ENCODE measurements around the gene ZNF423. TPM values are rescaled to one million over a fixed set of nuclear protein-coding genes. Genes with fewer than 3 reads are reported as not detected.

Gene ZNF423
- total RNA-seq, 4 donors from 2014 or later: 0.67 to 3.7 (median 2.2) TPM

GRCh38 chr16:49743203-49743464, 112.8 kb downstream of the ZNF423 start:
- H3K4me3 ChIP-seq (ENCODE audit: low read depth, poor library complexity, severe bottlenecking): no peak overlapping the region
- 88 to 90% methylated on average over 4 of the region's 4 CpGs for WGBS, 2 donors
- TF ChIP-seq CTCF (IDR thresholded peaks at IDR 0.05) (no peak), POLR2A (IDR thresholded peaks at IDR 0.05) (no peak)
- intact Hi-C loops (cut with DNase I; ENCODE audit: low total_unique reads): no loop called here
- no peak for DNase-seq (ENCODE audit: low spot score in 2 of 2)

GRCh38 chr16:49742428-49743202, 113.3 kb downstream of the ZNF423 start:
- DNase-seq (ENCODE audit: low spot score in 2 of 2): no peak
- intact Hi-C loops (cut with DNase I; ENCODE audit: low total_unique reads): no loop called here
- no peak overlapping the region for H3K4me3 ChIP-seq (ENCODE audit: low read depth, poor library complexity, severe bottlenecking)
- 85 to 88% methylated on average over 19 of the region's 19 CpGs for WGBS, 2 donors
- no peak for TF ChIP-seq CTCF (IDR thresholded peaks at IDR 0.05)

DNA sequence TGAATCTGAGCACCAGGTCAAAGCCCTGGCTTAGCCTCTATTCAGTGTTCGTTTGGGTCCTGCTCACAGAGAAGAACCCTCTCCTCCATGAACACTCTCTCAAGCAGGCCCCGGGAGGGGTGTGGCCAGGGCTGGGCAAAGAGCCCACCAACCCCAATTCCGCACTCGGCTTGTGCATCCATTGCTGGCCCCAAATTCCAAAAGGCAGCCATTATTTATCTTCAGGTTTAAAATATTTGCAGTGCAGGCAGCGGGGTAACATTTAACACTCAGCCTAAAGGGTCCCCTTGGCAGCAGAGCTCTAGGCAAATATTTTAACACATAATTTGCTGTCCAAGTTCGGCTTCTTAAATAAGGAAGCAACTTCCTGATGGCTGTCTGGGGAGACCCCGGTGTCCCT, 115.7 kb downstream of the ZNF423 start:
- WGBS, 2 donors: 61 to 64% methylated on average over 7 of the region's 7 CpGs
- H3K4me3 ChIP-seq (ENCODE audit: low read depth, poor library complexity, severe bottlenecking): no peak overlapping the region
- intact Hi-C loops (cut with DNase I; ENCODE audit: low total_unique reads): no loop called here
- TF ChIP-seq CTCF (IDR thresholded peaks at IDR 0.05) (no peak), POLR2A (IDR thresholded peaks at IDR 0.05) (no peak)
- DNase-seq (ENCODE audit: low spot score in 2 of 2): no peak

DNA sequence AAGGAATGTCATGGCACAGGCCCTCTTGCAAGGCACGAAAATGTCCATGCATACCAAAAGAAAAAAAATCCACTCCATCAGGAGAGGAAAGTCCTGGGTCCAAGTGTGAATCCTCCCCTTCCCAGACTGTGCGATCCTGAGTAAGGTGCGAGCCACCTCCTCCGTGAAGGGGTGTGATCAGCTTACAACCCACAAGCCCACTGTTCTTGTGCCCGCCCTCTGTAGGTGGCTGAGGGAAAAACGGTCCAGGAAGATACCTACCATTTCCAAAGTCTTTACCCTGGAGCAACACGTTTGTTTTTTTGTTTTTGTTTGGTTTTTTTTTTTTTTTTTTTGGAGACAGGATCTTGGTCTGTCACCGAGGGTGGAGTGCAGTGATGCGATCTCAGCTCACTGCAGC, 116.5 kb downstream of the ZNF423 start:
- WGBS, 2 donors: 60 to 65% methylated on average over 9 of the region's 9 CpGs
- TF ChIP-seq POLR2A (IDR thresholded peaks at IDR 0.05): no peak
- TF ChIP-seq CTCF (IDR thresholded peaks at IDR 0.05): no peak
- no peak overlapping the region for H3K4me3 ChIP-seq (ENCODE audit: low read depth, poor library complexity, severe bottlenecking)
- intact Hi-C loops (cut with DNase I; ENCODE audit: low total_unique reads): no loop called here
- no peak for DNase-seq (ENCODE audit: low spot score in 2 of 2)

GRCh38 chr16:49738832-49739231, 117.1 kb downstream of the ZNF423 start:
- no peak for TF ChIP-seq POLR2A (IDR thresholded peaks at IDR 0.05)
- no peak for TF ChIP-seq CTCF (IDR thresholded peaks at IDR 0.05)
- 81 to 84% methylated on average over 3 of the region's 3 CpGs for WGBS, 2 donors
- DNase-seq (ENCODE audit: low spot score in 2 of 2): no peak
- intact Hi-C loops (cut with DNase I; ENCODE audit: low total_unique reads): no loop called here
- H3K4me3 ChIP-seq (ENCODE audit: low read depth, poor library complexity, severe bottlenecking): no peak overlapping the region

DNA sequence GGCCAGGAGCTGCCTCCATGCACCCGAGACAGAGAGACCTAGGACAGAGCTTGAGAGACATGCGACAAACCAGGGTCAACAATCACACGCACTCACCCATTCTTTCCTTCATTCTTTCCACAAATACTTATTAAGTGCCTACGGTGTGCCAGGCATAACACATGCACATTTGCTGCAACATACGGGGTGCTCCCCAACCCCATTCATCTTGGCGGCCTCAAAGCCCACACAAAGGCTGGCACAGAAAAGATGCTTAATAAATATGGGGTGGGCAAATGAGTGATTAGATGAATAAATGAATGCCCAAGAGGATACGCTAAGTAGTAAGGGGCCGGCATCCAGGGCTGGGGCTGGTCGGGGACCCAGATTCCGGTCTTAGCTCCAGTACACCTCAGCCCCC, 117.9 kb downstream of the ZNF423 start:
- 95 to 96% methylated on average over 10 of the region's 10 CpGs for WGBS, 2 donors
- intact Hi-C loops (cut with DNase I; ENCODE audit: low total_unique reads): no loop called here
- no peak for DNase-seq (ENCODE audit: low spot score in 2 of 2)
- no peak overlapping the region for H3K4me3 ChIP-seq (ENCODE audit: low read depth, poor library complexity, severe bottlenecking)
- TF ChIP-seq CTCF (IDR thresholded peaks at IDR 0.05) (no peak), POLR2A (IDR thresholded peaks at IDR 0.05) (no peak)

Measured in lower leg skin (tissue), 4 donors.